Trophoblast cell (in vitro differentiated cells and primary cell): ENCODE measurements around the gene DLX5.

Experiments
- DNase-seq, 2 donors: peaks; one replicate each; pipeline ENCODE4 v3.0.0-alpha.2; 2016
- H2AFZ ChIP-seq: 2 replicates; pipeline ENCODE4 v1.6.1; 2013; ENCODE audit warnings: low read length, moderate library complexity, mild to moderate bottlenecking; ENCODE audit not compliant: insufficient read depth, poor library complexity
- H2AK5ac ChIP-seq: 2 replicates; pipeline ENCODE4 v1.6.1; 2013; ENCODE audit warnings: mild to moderate bottlenecking, low read length
- H2BK120ac ChIP-seq: 2 replicates; pipeline ENCODE4 v1.6.1; 2013; ENCODE audit warnings: low read length, mild to moderate bottlenecking, moderate library complexity; ENCODE audit not compliant: insufficient read depth, poor library complexity
- H2BK12ac ChIP-seq: 2 replicates; pipeline ENCODE4 v1.6.1; 2013; ENCODE audit warnings: mild to moderate bottlenecking, low read length, moderate library complexity
- H2BK5ac ChIP-seq: 2 replicates; pipeline ENCODE4 v1.6.1; 2013; ENCODE audit warnings: low read length, low read depth, moderate library complexity, mild to moderate bottlenecking; ENCODE audit not compliant: poor library complexity
- H3K14ac ChIP-seq: 2 replicates; pipeline ENCODE4 v1.6.1; 2013; ENCODE audit warnings: mild to moderate bottlenecking, low read length
- H3K18ac ChIP-seq: 2 replicates; pipeline ENCODE4 v1.6.1; 2013; ENCODE audit warnings: mild to moderate bottlenecking, low read length
- H3K23ac ChIP-seq: 2 replicates; pipeline ENCODE4 v1.6.1; 2013; ENCODE audit warnings: low read length
- H3K27ac ChIP-seq: 2 replicates; pipeline ENCODE4 v1.5.1; 2013; ENCODE audit warnings: low read depth, mild to moderate bottlenecking, inconsistent platforms, low read length, moderate library complexity
- H3K27me3 ChIP-seq: 2 replicates; pipeline ENCODE4 v1.6.1; 2013; ENCODE audit warnings: inconsistent platforms, mild to moderate bottlenecking, low read length, moderate library complexity; ENCODE audit not compliant: insufficient read depth
- H3K36me3 ChIP-seq, 2 experiments: 1 replicate in 1 of 2; 2 replicates in 1 of 2; pipeline ENCODE4 v1.6.1; 2013; ENCODE audit warnings: low read length in 2 of 2, mild to moderate bottlenecking in 2 of 2, moderate library complexity in 1 of 2; ENCODE audit not compliant: insufficient read depth in 2 of 2, control insufficient read depth in 1 of 2
- H3K4ac ChIP-seq: 2 replicates; pipeline ENCODE4 v1.6.1; 2013; ENCODE audit warnings: low read depth, mild to moderate bottlenecking, low read length, moderate library complexity
- H3K4me1 ChIP-seq, 2 experiments: 1 replicate in 1 of 2; 2 replicates in 1 of 2; pipeline ENCODE4 v1.6.1; 2013; ENCODE audit warnings: low read length in 2 of 2, mild to moderate bottlenecking in 2 of 2, moderate library complexity in 1 of 2; ENCODE audit not compliant: insufficient read depth in 2 of 2, control insufficient read depth in 1 of 2
- H3K4me2 ChIP-seq: 2 replicates; pipeline ENCODE4 v1.6.1; 2013; ENCODE audit warnings: inconsistent platforms, mild to moderate bottlenecking, low read length, moderate library complexity
- H3K4me3 ChIP-seq: 2 replicates; pipeline ENCODE4 v1.5.1; 2013; ENCODE audit warnings: mild to moderate bottlenecking, low read depth, low read length, inconsistent platforms
- H3K79me1 ChIP-seq: one replicate; pipeline ENCODE4 v1.6.1; 2013; ENCODE audit warnings: low read length
- H3K79me2 ChIP-seq: 2 replicates; pipeline ENCODE4 v1.6.1; 2013; ENCODE audit warnings: low read length, mild to moderate bottlenecking; ENCODE audit not compliant: control insufficient read depth, insufficient read depth, poor library complexity
- H3K9ac ChIP-seq: 2 replicates; pipeline ENCODE4 v1.6.1; 2013; ENCODE audit warnings: mild to moderate bottlenecking, low read length
- H3K9me3 ChIP-seq: 2 replicates; pipeline ENCODE4 v1.6.1; 2013; ENCODE audit warnings: low read depth, mild to moderate bottlenecking, control low read depth, inconsistent platforms, low read length; ENCODE audit not compliant: insufficient read depth
- H4K12ac ChIP-seq: 2 replicates; pipeline ENCODE4 v1.6.1; 2013; ENCODE audit warnings: low read depth, mild to moderate bottlenecking, low read length, moderate library complexity
- H4K8ac ChIP-seq: 2 replicates; pipeline ENCODE4 v1.6.1; 2013; ENCODE audit warnings: low read depth, mild to moderate bottlenecking, low read length, moderate library complexity
- H4K91ac ChIP-seq: one replicate; pipeline ENCODE4 v1.6.1; 2013; ENCODE audit warnings: low read depth, mild to moderate bottlenecking, low read length, moderate library complexity
- WGBS: extraction: QIAGEN DNeasy Blood & Tissue Kit; methylation state at CpG from one replicate; pipeline ENCODE4 v1.1.7; 2013; ENCODE audit warnings: missing lambda C conversion rate; ENCODE audit not compliant: insufficient read length, insufficient coverage; ENCODE audit errors: extremely low coverage; 5-methylcytosine and 5-hydroxymethylcytosine counted together

DLX5 gene

GRCh38 chr7:97013845-97014134 lies 10.8 kb downstream of the DLX5 start:
- H4K91ac ChIP-seq: no peak overlapping the region
- WGBS: no CpG with 5 or more reads among the region's 1 CpG
- H4K12ac ChIP-seq: no peak overlapping the region
- H3K9ac ChIP-seq: no peak overlapping the region
- H3K4ac ChIP-seq: no peak overlapping the region
- H3K36me3 ChIP-seq: no peaks in the 10 kb centered on the region
- H3K18ac ChIP-seq: no peak overlapping the region
- no peak overlapping the region for H3K4me3 ChIP-seq
- no peak overlapping the region for H3K4me2 ChIP-seq
- peaks cover 14% of the 10 kb centered on the region for H3K27me3 ChIP-seq
- no peak overlapping the region for H2AK5ac ChIP-seq
- DNase-seq: no peak
- H3K9me3 ChIP-seq: no peaks in the 10 kb centered on the region
- no peak overlapping the region for H2BK120ac ChIP-seq
- H4K8ac ChIP-seq: no peak overlapping the region
- H3K79me2 ChIP-seq: no peaks in the 10 kb centered on the region
- H2AFZ ChIP-seq: no peak overlapping the region
- no peak overlapping the region for H2BK5ac ChIP-seq
- H2BK12ac ChIP-seq: no peak overlapping the region
- no peak overlapping the region for H3K14ac ChIP-seq
- peaks cover 14% of the 10 kb centered on the region for H3K79me1 ChIP-seq
- no peak overlapping the region for H3K27ac ChIP-seq
- no peak overlapping the region for H3K23ac ChIP-seq
- H3K4me1 ChIP-seq: peaks cover 13 to 18% of the 10 kb centered on the region in 2 experiments

GRCh38 chr7:97013134-97013844 lies 11.3 kb downstream of the DLX5 start:
- no peak overlapping the region for H4K12ac ChIP-seq
- no peak overlapping the region for H3K9ac ChIP-seq
- H3K9me3 ChIP-seq: no peaks in the 10 kb centered on the region
- DNase-seq: no peak
- H3K4me1 ChIP-seq: peaks cover 12 to 15% of the 10 kb centered on the region in 2 experiments
- no CpG with 5 or more reads among the region's 20 CpGs for WGBS
- no peak overlapping the region for H3K23ac ChIP-seq
- H3K4me2 ChIP-seq: no peak overlapping the region
- H3K36me3 ChIP-seq: no peaks in the 10 kb centered on the region
- no peak overlapping the region for H2BK120ac ChIP-seq
- no peak overlapping the region for H3K4me3 ChIP-seq
- no peaks in the 10 kb centered on the region for H3K79me2 ChIP-seq
- H4K8ac ChIP-seq: no peak overlapping the region
- H2AK5ac ChIP-seq: no peak overlapping the region
- no peak overlapping the region for H3K27ac ChIP-seq
- H3K27me3 ChIP-seq: peaks cover 14% of the 10 kb centered on the region
- no peak overlapping the region for H4K91ac ChIP-seq
- H2BK12ac ChIP-seq: no peak overlapping the region
- no peak overlapping the region for H3K4ac ChIP-seq
- peaks cover 14% of the 10 kb centered on the region for H3K79me1 ChIP-seq
- no peak overlapping the region for H3K14ac ChIP-seq
- H2BK5ac ChIP-seq: no peak overlapping the region
- no peak overlapping the region for H2AFZ ChIP-seq
- H3K18ac ChIP-seq: no peak overlapping the region

- H2BK120ac ChIP-seq: no peak overlapping the region
- no peak overlapping the region for H3K18ac ChIP-seq
- H3K27ac ChIP-seq: no peak overlapping the region
- no peak overlapping the region for H2AK5ac ChIP-seq
- H2BK5ac ChIP-seq: no peak overlapping the region
- H4K91ac ChIP-seq: no peak overlapping the region
- H3K36me3 ChIP-seq: no peaks in the 10 kb centered on the region
- no peak overlapping the region for H3K4me3 ChIP-seq
- no peak for DNase-seq
- no peak overlapping the region for H3K14ac ChIP-seq
- H3K79me1 ChIP-seq: peaks cover 14% of the 10 kb centered on the region
- H3K9me3 ChIP-seq: no peaks in the 10 kb centered on the region
- H3K9ac ChIP-seq: no peak overlapping the region
- H3K23ac ChIP-seq: no peak overlapping the region
- peaks cover 14% of the 10 kb centered on the region for H3K27me3 ChIP-seq
- H4K8ac ChIP-seq: no peak overlapping the region
- WGBS: no CpG with 5 or more reads among the region's 21 CpGs
- H2BK12ac ChIP-seq: no peak overlapping the region
- no peak overlapping the region for H2AFZ ChIP-seq
- no peak overlapping the region for H3K4me2 ChIP-seq
- no peak overlapping the region for H3K4ac ChIP-seq
- no peaks in the 10 kb centered on the region for H3K79me2 ChIP-seq
- H4K12ac ChIP-seq: no peak overlapping the region
- peaks cover 7 to 9% of the 10 kb centered on the region in 2 experiments for H3K4me1 ChIP-seq
Observed at GRCh38 chr7:97012365-97013133, 12.1 kb downstream of the DLX5 start.

- H4K8ac ChIP-seq: no peak overlapping the region
- H3K4me2 ChIP-seq: no peak overlapping the region
- H3K27me3 ChIP-seq: peaks cover 14% of the 10 kb centered on the region
- no peak overlapping the region for H2AFZ ChIP-seq
- H2BK120ac ChIP-seq: no peak overlapping the region
- peaks cover 6 to 8% of the 10 kb centered on the region in 2 experiments for H3K4me1 ChIP-seq
- no peak overlapping the region for H3K9ac ChIP-seq
- H3K18ac ChIP-seq: no peak overlapping the region
- no peak overlapping the region for H3K23ac ChIP-seq
- no peak overlapping the region for H4K12ac ChIP-seq
- peaks cover 1% of the 10 kb centered on the region for H3K79me2 ChIP-seq
- no peak overlapping the region for H3K4ac ChIP-seq
- no peak for DNase-seq
- H3K9me3 ChIP-seq: no peaks in the 10 kb centered on the region
- H3K27ac ChIP-seq: no peak overlapping the region
- no peak overlapping the region for H2BK5ac ChIP-seq
- H4K91ac ChIP-seq: no peak overlapping the region
- H2AK5ac ChIP-seq: no peak overlapping the region
- no peak overlapping the region for H3K4me3 ChIP-seq
- no peak overlapping the region for H3K14ac ChIP-seq
- H3K36me3 ChIP-seq: no peaks in the 10 kb centered on the region
- peaks cover 10% of the 10 kb centered on the region for H3K79me1 ChIP-seq
- no peak overlapping the region for H2BK12ac ChIP-seq
- WGBS: no CpG with 5 or more reads among the region's 15 CpGs
Observed at GRCh38 chr7:97011536-97012364, 12.9 kb downstream of the DLX5 start.
